Fibroblast of skin of abdomen (primary cell): Measurements from ENCODE around the gene TTC39C.

Source experiments
- DNase-seq: peaks from one replicate; pipeline ENCODE4 v3.0.0-alpha.2; 2013

The TTC39C gene

GRCh38 chr18:23992089-23992940, 22.2 kb upstream of the TTC39C start:
- DNase-seq = peak; percentile 44

DNA sequence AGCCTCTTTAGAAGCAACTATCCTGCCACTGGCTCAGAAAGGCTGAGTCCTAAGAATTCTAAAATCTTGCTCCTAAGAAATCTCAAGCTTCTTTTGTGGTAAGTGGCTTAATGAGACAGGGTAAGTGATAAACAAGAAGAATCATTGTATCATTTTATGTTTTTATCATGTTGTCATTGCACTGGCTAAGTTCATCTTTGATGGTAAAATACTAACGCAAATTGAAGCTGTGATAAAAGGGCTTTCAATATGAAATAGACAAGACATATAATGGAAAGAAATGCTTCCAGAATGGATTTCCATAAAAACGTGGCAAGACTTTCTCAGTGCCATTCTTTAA, 21.6 kb upstream of the TTC39C start:
- DNase-seq = no peak

DNA sequence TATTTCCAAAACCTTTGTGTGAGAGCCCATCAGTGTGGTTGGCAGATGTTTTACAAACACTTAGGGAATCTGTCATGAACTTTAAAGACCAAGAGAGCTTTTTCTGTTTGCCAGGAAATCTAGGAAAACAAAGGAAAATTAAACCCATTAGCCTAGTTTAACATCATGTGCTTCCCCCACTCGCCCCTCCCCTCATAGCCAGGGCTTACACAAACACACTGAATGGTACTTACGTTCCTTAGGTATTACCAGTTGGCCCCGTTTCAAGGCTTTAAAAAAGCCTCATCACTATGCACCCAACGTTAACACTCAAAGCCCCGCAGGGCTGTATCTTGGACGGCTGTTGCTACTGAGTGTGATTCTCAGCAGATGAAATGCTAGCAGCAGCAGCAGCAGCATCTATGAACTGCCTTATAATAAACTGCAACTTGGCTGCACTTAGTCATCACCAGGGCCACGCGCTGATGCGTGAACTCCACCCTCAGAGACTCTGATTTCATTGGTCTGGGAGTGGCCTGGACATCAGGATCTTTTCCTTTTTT, 20.1 kb upstream of the TTC39C start:
- DNase-seq = peak; percentile 87

GRCh38 chr18:23995180-23995579, 19.4 kb upstream of the TTC39C start:
- DNase-seq = no peak

- no peak for DNase-seq
Observed at GRCh38 chr18:23998018-23998417, 16.5 kb upstream of the TTC39C start.

DNA sequence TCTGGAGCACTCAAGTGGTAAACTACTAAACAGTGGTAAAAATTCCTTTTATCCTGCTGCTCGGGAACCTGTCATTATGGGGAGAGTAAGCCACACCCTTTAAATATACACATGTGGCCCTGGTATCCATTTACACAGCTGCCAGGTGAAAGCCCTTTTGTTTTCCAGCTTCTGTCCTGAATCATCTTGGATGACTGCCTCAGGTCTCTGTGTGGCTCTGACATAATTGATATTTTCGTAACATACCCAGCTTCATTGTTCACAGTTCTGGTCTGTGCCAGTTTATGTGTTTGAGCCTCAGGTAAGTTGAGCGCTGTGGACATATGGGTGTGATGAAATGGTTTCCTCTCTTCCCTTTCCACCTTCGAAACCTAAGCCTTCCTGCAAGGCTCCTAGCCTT, 15.7 kb upstream of the TTC39C start:
- DNase-seq = no peak

- DNase-seq = no peak
Observed at GRCh38 chr18:24000613-24001490, 13.7 kb upstream of the TTC39C start.

DNA sequence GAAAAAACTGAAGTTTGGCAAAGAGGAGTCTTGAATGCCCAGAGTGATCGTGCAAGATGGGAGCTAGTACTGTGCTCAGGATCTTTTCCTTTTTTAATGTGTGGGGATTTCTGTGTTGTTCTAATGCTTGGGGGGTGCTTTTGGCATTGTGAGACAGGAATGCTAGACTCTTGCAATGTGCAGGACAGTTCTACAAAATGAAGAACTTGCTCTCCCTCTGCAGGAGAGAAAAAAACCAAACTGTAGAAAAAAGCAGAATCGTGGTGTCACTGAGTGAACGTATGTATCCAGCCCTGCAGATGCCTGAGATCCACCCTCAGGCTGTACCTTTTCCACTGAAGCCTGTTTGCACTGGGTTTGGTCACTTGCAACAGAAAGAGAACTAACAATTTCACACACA, 12.1 kb upstream of the TTC39C start:
- no peak for DNase-seq

- DNase-seq = no peak
Observed at GRCh38 chr18:24003288-24003687, 11.3 kb upstream of the TTC39C start.

DNA sequence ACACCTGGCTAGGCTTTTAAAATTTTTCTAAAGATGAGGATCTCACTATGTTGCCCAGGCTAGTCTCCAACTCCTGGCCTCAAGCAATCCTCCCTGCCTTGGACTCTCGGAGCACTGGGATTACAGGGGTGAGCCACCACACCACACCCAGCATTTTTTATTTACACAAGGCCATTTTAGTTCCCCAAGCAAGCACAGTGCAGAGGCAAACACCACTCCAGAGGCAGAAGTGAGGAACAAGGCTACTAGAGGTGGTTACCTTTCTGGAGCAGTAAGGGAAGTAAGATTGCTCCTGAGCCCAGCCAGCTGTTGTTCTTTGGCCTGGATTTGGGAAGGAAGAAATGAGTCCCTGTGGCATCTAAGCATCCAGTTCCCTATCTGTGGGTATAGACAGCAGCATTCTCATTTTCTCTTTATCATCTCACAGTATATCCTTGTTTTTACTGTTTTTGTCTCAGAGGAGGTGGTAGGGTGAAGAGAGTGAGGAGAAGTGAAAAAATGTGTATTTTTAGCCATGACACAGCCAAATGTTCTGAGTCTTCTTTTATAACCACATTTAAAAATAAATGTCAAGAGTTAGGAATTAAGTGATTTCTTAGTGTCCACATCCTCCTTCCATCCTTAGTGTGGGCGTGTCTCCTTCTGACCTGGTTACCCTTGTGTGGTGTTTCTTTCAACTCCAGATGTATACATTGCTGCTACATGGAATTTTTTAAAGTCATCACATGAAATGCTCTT, 10.5 kb upstream of the TTC39C start:
- DNase-seq = no peak

DNA sequence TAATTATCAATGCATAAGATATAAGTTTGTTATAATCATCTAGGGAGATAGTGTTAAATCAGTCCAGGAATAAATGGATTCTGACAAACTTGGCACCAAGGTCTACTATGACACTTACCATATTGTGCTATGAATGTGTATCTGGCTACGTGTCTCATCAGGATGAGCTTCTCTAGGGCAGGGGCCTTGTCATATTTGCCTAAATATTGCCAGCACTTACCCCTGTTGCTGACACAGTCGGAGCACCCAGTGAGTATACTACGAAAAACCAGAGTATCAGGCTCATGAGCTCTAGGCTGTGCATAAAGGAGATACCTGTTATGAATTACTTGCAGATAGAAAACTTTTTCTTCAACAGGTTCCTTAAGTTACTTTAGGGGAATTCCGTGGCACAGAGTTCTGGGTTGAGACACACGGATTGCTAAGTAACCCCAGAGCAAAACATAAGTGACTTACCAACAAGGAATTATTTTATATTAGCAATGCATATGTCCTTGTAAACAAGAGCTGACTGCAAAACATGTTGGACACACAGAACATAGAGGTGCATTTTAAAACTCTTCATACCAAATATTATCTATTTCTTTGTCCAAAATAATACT, 7.7 kb upstream of the TTC39C start:
- no peak for DNase-seq

GRCh38 chr18:24009246-24009645, 5.3 kb upstream of the TTC39C start:
- no peak for DNase-seq

GRCh38 chr18:24009651-24010333, 4.8 kb upstream of the TTC39C start:
- no peak for DNase-seq

- no peak for DNase-seq
Observed at GRCh38 chr18:24010673-24011072, 3.9 kb upstream of the TTC39C start.

GRCh38 chr18:24011123-24011917, 3.2 kb upstream of the TTC39C start:
- no peak for DNase-seq

DNA sequence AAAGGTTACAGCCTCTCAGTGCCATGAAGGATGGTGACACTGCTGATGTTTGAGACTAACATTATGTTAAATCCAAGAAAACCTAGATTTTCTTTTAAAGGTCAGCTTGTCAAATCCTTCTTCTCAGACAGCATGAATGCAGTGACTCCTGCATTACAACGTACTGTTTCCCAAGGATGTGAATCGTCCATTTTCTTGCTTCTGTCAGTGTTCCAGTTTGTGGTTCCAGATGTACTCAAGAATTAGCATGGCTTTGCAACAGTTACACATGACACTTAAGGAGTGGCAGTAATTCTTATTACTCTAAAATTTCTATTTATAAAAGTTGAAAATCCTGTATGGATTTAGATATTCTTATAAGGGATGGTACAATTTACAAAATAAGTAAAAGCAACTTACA, 1.5 kb upstream of the TTC39C start:
- no peak for DNase-seq

- DNase-seq = peak; percentile 82
Observed at GRCh38 chr18:24014986-24015638, 558 bp downstream of the TTC39C start.

DNA sequence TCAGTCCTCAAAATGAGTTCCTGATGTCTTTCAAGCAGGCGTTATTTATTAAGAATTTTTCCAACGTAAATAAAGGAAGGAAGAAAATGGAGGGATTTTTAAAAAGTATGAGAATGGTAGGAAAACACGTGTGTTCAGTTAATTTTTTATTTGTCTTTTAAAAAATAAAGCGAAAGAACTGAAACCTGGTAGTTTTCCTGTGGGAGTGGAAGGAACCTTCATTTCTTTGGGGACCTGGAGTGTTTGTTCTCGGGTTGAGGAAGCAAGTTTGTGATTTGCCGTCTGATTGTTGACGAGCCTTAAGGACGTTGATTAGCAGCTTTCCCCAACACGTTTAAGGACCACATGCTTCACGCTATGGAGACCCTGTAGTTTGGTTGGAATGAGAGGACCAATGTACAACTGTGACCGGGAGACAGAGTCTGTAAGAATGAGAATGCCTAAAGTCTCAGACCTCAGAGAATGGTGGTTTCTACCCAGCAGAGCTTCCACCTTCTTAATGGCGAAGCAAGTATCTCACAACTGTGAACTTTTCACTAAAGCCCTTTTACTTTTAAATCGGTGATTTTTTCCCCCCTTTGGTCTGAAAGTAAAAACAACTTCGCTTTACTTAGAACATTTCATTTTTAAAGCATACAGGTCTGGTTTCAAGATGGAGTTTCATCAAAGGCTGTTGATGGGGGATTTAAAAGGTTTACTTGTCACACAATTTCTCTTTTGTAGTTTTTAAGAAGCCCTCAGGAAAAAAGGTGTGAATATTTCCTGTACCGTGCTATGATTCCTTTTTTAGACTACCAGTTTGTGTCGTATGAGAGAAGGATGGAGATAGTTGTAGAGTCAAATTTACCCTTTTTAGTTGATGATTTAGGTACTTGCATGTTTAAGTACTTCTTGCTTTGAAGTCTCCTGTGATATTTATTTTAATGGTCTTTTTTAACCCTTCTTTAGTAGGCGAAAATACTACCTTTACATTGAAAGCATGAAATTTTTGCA, 1.4 kb downstream of the TTC39C start:
- DNase-seq = no peak

DNA sequence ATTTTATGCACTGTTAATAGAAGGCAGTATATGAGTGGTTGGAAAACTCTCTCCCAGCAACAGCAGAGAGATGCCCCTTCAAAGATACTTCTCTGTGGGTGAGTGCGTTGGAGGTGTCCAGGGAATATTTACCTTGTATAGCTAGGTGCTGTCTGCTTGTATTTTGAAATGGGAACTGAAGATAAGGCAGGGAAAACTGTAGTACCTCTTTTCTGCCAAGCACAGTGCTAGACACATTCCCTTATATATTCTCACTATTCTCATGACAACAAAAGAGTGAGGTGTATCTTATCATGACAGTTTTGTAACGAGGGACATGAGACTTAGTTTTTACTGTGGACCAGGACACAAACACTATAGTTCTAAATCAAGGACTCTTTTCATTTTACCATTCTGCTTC, 2.1 kb downstream of the TTC39C start:
- DNase-seq = no peak
